Measurements from ENCODE around the gene CEP104. TPM values are rescaled to one million over a fixed set of nuclear protein-coding genes. Genes with fewer than 3 reads are reported as not detected.

CEP104 gene
- total and polyA plus RNA-seq, 2 experiments from 2014 or later = 20.5 to 32.2 TPM

DNA sequence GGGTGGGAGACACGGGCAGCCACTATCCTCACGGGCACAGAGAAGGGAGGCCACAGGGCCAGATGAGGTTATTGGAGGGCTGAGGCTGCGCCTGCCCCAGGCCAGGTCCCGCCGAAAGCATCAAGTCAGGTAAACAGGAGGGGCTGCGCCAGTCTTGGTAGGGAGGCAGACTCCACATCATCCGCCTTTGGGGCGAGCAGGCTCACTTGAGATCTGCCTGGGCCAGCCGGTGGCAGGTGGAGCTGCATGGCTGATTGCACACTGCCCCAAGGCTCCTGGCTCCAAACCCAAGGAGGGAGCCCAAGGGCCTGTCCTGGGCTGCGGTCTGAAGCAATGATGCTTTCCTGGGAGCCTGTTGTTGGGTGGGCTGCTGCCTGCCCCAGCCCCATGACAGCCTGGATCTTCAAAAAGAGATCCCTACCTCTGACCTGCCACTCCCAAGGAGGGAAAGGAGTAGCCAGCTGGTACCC, 79.9 kb downstream of the CEP104 start (continued):
- TF ChIP-seq, protein P1, sequence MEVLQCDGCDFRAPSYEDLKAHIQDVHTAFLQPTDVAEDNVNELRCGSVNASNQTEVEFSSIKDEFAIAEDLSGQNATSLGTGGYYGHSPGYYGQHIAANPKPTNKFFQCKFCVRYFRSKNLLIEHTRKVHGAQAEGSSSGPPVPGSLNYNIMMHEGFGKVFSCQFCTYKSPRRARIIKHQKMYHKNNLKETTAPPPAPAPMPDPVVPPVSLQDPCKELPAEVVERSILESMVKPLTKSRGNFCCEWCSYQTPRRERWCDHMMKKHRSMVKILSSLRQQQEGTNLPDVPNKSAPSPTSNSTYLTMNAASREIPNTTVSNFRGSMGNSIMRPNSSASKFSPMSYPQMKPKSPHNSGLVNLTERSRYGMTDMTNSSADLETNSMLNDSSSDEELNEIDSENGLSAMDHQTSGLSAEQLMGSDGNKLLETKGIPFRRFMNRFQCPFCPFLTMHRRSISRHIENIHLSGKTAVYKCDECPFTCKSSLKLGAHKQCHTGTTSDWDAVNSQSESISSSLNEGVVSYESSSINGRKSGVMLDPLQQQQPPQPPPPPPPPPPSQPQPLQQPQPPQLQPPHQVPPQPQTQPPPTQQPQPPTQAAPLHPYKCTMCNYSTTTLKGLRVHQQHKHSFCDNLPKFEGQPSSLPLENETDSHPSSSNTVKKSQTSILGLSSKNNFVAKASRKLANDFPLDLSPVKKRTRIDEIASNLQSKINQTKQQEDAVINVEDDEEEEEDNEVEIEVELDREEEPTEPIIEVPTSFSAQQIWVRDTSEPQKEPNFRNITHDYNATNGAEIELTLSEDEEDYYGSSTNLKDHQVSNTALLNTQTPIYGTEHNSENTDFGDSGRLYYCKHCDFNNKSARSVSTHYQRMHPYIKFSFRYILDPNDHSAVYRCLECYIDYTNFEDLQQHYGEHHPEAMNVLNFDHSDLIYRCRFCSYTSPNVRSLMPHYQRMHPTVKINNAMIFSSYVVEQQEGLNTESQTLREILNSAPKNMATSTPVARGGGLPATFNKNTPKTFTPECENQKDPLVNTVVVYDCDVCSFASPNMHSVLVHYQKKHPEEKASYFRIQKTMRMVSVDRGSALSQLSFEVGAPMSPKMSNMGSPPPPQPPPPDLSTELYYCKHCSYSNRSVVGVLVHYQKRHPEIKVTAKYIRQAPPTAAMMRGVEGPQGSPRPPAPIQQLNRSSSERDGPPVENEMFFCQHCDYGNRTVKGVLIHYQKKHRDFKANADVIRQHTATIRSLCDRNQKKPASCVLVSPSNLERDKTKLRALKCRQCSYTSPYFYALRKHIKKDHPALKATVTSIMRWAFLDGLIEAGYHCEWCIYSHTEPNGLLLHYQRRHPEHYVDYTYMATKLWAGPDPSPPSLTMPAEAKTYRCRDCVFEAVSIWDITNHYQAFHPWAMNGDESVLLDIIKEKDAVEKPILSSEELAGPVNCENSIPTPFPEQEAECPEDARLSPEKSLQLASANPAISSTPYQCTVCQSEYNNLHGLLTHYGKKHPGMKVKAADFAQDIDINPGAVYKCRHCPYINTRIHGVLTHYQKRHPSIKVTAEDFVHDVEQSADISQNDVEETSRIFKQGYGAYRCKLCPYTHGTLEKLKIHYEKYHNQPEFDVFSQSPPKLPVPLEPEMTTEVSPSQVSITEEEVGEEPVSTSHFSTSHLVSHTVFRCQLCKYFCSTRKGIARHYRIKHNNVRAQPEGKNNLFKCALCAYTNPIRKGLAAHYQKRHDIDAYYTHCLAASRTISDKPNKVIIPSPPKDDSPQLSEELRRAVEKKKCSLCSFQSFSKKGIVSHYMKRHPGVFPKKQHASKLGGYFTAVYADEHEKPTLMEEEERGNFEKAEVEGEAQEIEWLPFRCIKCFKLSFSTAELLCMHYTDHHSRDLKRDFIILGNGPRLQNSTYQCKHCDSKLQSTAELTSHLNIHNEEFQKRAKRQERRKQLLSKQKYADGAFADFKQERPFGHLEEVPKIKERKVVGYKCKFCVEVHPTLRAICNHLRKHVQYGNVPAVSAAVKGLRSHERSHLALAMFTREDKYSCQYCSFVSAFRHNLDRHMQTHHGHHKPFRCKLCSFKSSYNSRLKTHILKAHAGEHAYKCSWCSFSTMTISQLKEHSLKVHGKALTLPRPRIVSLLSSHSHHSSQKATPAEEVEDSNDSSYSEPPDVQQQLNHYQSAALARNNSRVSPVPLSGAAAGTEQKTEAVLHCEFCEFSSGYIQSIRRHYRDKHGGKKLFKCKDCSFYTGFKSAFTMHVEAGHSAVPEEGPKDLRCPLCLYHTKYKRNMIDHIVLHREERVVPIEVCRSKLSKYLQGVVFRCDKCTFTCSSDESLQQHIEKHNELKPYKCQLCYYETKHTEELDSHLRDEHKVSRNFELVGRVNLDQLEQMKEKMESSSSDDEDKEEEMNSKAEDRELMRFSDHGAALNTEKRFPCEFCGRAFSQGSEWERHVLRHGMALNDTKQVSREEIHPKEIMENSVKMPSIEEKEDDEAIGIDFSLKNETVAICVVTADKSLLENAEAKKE (CRISPR knock-in tag; IDR thresholded peaks at IDR 0.05) = no peak
- TF ChIP-seq JUNB (IDR thresholded peaks at IDR 0.05; ENCODE audit: unreplicated experiment) (no peak), EZH2 (IDR thresholded peaks at IDR 0.05; ENCODE audit: low read depth, unreplicated experiment) (no peak), POLR2AphosphoS5 (IDR thresholded peaks at IDR 0.05; ENCODE audit: low read depth) (no peak), CREB1 (CRISPR knock-in tag; IDR thresholded peaks at IDR 0.05; ENCODE audit: low read depth) (no peak), NANOG (IDR thresholded peaks at IDR 0.05; ENCODE audit: borderline replicate concordance) (no peak)
- TF ChIP-seq, protein P2, sequence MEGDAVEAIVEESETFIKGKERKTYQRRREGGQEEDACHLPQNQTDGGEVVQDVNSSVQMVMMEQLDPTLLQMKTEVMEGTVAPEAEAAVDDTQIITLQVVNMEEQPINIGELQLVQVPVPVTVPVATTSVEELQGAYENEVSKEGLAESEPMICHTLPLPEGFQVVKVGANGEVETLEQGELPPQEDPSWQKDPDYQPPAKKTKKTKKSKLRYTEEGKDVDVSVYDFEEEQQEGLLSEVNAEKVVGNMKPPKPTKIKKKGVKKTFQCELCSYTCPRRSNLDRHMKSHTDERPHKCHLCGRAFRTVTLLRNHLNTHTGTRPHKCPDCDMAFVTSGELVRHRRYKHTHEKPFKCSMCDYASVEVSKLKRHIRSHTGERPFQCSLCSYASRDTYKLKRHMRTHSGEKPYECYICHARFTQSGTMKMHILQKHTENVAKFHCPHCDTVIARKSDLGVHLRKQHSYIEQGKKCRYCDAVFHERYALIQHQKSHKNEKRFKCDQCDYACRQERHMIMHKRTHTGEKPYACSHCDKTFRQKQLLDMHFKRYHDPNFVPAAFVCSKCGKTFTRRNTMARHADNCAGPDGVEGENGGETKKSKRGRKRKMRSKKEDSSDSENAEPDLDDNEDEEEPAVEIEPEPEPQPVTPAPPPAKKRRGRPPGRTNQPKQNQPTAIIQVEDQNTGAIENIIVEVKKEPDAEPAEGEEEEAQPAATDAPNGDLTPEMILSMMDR (conservative IDR thresholded peaks at IDR 0.05; ENCODE audit: low read depth in 2 of 2) = no peak
- TF ChIP-seq, protein P3, sequence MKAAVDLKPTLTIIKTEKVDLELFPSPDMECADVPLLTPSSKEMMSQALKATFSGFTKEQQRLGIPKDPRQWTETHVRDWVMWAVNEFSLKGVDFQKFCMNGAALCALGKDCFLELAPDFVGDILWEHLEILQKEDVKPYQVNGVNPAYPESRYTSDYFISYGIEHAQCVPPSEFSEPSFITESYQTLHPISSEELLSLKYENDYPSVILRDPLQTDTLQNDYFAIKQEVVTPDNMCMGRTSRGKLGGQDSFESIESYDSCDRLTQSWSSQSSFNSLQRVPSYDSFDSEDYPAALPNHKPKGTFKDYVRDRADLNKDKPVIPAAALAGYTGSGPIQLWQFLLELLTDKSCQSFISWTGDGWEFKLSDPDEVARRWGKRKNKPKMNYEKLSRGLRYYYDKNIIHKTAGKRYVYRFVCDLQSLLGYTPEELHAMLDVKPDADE (IDR thresholded peaks at IDR 0.05) = no peak

Data from GM23338 (cell line).